ENCODE measurements around the gene GRIK4.
"Not testable (repeated sequence)": the region's sequence is repeated elsewhere in the genome, so short reads cannot be mapped to it uniquely, and the experiment has no call there.

DNA sequence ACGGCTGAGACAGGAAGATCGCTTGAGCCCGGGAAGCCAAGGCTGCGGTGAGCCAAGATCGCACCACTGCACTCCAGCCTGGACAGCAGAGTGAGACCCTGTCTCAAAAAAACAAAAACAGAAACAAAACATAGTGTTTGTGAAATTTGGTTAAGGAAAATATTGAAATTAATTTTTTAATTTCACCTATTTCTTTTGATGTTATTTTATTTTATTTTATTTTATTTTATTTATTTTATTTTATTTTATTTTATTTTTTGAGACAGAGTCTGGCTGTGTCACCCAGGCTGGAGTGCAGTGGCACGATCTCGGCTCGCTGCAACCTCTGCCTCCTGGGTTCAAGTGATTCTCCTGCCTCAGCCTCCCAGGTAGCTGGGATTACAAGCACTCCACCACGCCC is 275.7 kb downstream of the GRIK4 start:
- not testable (repeated sequence) for TF ChIP-seq ZNF274 (IDR thresholded peaks at IDR 0.05; ENCODE audit: low read depth, low read length); YY1 (IDR thresholded peaks at IDR 0.05; ENCODE audit: insufficient read depth, insufficient read length); SUZ12 (IDR thresholded peaks at IDR 0.05; ENCODE audit: extremely low read depth, insufficient read depth, insufficient read length)

Data from NT2/D1 (cell line).